ENCODE data around the gene TNIP2.
A peak's percentile ranks its signal among the peaks of the same experiment; 100 is the strongest.

TNIP2 gene, protein sequence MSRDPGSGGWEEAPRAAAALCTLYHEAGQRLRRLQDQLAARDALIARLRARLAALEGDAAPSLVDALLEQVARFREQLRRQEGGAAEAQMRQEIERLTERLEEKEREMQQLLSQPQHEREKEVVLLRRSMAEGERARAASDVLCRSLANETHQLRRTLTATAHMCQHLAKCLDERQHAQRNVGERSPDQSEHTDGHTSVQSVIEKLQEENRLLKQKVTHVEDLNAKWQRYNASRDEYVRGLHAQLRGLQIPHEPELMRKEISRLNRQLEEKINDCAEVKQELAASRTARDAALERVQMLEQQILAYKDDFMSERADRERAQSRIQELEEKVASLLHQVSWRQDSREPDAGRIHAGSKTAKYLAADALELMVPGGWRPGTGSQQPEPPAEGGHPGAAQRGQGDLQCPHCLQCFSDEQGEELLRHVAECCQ

DNA sequence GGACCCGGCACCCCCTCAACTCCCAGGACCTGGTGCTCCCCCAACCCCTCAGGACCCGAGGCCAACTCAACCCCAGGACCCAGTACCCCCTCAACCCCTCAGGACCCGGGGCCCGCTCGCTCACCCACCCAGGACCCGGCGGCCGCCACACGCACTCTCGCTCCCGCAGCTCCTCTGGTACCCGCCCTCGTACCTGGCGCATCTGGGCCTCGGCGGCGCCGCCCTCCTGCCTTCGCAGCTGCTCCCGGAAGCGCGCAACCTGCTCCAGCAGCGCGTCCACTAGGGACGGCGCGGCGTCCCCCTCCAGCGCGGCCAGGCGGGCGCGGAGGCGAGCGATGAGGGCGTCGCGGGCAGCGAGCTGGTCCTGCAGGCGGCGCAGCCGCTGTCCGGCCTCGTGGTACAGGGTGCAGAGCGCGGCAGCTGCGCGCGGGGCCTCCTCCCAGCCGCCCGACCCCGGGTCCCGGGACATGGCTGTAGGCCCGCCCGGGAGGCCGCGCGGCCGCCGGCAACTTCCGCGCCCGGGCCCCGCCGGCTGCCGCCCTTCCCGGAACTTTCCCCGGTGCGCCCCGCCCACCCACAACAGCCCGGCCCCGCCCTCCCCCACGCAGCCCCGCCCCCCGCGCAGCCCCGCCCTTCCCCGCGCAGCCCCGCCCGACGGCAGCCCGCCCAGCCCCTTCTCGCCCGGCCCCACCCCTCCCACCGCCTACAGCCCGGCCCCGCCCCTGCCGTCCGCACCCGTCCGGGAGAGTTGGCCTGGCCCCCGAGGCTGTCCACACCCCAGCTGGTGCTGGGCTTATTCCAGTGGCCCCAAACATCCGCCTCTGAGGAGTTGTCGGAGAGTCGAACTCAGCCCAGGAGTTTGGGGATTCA lies at the start of gene TNIP2:
Gene TNIP2 (minus strand): TSS at position 516 of the 870 bp plus-strand sequence. CDS start 47 bp downstream, at position 469.
- FAIRE-seq (peak; percentile 18), DNase-seq (ENCODE audit: extremely low spot score, insufficient read length, low read depth) (peak; percentile 94)

DNA sequence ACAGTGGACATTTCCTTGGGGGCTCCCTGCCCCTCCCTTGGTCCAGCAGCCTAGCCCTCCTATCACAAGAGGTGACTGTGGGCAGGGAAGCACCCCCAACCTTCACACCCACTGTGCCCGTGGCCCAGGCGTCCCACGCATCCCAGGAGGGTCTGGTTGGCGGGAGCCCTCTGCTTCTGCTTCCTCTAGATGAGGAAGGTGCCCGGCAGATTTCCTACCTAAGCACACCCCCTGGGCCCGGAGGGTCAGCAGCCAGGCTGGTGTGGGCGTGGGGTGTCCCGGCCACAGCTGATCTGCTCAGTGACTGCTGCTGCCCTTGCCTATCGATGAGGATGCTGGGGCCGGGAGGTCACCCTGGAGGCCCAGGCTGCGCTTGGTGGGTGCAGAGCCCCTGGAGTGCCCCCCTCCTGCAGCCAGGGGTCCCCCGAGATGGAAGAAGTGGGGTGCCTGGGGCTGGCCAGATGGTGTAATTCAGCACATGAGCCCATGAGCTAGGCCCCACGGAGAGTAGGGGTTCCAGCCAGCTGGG lies 48.9 kb upstream of the TNIP2 start:
- DNase-seq (ENCODE audit: extremely low spot score, insufficient read length, low read depth) (no peak), FAIRE-seq (no peak)

DNA sequence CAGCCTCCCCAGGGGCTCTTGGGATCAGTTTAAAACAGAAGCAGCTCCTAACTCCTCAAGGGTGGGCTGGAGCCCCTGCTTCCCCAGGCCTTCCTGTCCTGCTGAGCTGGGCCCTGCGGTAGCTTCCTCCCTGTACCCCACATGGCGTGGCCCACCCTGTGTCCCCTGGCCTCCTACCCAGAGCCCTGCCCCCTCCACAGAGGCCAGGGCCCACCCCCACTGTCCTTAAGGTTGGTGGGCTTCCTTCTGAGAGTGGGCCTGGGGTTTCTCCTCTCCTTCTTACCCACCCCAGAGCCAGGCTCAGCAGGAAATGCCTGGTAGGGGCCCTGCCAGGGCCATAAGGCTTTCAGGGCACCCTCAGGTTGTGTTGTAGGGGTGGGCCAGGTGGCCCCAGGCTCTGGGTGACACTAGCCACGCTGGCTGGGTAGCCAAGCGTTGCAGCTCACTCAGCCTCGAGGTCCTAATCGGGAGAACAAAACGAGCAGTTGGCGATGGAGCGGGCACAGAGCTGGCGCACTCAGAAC lies 48.4 kb upstream of the TNIP2 start:
- no peak for FAIRE-seq
- no peak for DNase-seq (ENCODE audit: extremely low spot score, insufficient read length, low read depth)

DNA sequence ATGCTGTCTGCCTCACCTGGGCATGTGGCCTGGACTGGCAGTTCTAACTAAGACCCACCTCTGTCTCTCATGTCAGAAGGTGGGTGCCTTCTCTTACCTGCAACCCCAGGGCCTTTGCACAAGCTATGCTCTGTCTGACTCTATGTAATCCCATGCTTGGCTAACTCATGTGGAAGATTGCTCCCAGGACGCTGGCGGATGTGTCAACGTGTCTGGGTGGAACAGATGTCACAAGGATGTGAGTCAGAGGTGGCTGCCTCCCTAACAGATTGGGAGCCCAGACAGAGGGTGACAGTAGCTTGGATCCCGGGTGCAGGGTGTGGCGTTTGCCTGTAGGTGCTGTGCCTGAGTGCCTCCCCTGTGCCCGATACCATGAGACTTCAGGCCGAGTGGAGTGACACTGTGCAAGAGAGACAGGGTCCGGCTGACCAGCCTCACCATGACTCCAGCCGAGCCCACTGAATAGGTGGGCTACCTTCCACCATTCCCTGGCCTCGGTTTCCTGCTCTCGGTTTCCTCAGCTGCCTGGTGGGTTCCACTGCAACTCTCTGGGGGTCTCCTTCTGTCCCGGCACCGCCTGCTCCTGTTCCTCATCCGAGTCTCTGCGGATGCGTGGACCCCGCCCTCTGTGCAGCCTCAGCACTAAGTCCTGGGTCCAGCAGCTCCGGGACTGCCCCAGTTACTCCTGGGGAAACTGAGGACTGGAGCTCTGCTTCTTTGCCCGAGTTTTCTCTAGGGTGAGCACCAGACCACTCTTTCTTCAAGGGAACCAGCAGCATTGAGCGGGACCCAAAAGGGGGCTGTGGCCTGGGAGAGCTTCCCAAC lies 47.7 kb upstream of the TNIP2 start:
- DNase-seq (ENCODE audit: extremely low spot score, insufficient read length, low read depth): no peak

DNA sequence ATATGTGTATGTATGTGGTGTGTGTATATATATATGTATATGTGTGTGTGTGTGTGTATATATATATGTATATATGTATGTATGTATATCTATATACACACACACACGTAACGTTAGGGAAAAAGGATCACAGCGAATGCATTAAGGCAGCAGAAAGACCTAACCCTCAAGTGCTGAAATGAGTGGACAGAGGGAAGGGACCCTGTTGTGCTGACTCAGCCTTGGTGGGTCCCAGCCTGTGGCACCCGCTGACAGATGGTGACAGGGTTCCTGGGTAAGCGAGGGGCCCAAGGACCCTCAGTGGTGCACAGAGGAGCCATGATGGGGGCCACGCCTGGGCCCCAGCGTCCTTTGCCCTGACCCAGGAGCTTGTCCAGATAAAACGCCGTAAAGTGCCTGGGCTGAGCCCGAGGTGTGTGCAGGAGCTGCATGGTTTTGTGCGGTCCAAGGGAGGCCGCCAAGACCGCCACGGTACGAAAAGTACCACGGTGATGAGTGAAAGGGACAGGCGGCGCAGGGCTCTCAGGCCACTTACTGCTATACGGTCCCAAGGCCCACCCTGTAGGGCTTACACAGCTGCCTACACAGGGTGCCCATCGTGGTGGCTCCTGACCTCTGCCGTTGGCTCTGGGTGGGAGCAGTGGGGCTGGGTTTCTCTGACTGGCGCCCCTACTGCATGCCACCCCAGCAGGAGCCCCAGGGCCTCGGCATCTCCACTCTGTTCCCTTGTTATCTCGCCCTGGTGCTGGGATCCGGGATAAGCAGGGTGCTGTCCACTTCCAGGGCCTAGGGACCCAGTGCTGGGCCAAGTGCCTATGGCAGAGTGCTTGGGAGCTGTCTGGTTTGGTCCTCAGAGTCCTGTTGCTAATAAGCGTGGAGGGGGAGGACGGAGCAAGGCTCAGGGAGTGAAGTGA lies 46.7 kb upstream of the TNIP2 start:
- no peak for DNase-seq (ENCODE audit: extremely low spot score, insufficient read length, low read depth)
- FAIRE-seq: no peak

More for the DNA sequence above, 47.7 kb upstream of the TNIP2 start:
- no peak for FAIRE-seq

DNA sequence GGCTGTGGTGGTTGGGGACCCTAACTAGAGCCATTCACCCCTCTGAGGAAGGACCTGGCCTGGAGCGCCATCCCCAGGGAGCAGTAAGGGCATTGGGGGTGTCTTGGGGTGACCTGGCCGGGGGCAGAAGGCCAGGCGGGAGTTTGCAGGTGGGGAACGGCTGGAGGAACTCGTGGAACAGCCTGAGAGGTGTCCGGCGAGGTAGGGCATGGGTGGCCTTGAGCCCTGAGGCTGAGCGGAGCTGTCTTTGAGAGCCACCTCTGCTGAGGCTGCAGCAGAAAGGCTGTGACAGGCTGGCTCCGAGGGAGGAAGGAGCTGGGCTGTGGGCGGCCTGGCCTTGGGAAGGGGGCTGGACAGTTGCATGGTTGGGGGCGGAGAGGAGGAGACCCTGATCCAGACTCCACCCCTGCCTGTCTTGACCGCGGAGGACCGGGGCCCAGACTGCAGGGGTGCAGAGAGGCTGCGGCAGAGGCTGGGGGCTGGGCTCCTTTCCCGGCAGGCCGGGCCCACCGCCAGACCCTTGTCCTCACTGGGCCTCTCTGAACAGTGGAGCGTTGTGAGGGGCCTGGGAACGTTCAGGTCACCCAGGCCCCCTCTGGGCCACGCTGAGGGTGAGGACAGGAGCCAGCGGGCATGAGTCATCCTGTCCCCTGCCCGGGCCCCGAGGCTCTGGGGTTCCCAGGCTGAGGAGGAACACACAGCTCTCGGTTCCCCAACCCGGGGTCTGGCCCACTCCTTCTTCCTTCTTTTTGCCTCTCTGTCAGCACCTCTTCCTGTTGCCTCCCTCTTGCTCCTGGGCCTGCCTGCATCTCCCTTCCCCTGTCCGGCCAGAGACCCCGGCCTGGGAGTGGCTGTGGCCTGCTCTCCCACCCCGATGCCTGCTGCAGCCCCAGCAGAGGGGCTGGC lies 44.8 kb upstream of the TNIP2 start:
- DNase-seq (ENCODE audit: extremely low spot score, insufficient read length, low read depth): no peak
- peak; percentile 88 for FAIRE-seq

DNA sequence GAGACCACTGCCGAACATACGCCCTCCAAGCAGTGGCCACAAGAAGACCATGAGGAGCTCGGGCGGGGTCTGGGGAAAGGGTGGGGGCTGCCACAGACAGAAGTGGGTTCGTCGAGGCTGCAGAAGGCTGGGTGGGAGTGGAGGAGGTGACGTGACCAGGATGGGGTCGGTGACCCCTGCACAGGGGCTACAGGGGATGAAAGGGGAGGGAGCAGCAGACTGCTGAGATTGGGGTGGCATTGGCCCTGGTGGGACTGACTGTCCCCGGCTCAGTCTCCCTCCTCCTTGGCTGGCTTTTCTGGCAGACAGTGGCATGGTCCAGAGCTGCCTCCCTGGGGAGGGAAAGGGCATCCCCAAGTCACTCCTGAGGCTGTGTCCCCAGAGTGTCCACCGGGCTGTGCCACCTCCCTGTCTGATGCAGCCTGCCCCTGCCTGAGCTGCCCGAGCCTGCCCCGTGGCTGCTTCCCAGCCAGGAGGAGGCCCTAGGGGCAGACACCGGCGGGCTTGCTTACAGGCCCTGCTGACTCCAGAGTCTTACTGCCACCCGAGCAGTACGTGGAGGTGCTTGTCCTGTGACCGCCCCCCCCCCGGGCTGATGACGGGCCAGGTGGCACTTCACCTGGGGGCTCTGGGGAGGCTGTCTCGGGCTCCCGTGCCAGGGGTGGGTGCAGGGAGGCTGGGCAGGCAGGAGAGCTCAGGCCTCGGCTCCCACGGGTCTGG lies 44.0 kb upstream of the TNIP2 start:
- FAIRE-seq (no peak), DNase-seq (ENCODE audit: extremely low spot score, insufficient read length, low read depth) (no peak)

DNA sequence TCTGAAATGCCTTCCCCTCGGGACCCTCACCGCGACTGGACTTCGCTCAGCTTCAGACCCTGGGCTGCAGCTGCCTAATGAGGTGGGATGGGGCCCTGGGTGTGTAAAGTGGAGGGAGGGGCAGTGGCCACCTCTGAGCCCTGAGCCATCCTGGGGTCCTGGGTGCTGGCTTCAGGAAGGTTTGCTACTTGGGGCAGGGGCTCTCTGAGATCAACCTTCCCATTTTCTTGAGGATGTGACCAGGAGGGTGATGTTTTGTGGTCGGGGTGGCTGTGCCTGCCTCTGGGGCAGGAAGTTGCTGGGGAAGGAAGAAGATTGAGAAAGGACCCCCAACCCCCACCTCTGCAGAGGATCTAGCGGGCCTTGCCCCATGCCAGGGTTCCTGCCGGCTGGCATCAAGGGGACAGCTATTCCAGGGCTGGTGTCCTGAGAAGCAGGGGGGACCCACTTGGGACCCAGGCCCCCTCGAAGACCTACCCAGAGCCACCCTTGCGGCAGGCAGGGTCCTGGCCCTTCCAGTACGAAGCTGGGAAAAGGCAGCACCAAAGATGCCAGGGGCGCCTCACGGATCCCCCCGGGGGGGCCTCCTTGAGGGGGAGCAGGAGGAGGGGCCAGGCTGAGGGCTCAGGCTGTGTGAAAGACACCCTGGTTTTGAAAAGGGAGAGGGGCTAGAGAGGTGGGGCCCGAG lies 43.2 kb upstream of the TNIP2 start:
- DNase-seq (ENCODE audit: extremely low spot score, insufficient read length, low read depth): no peak
- no peak for FAIRE-seq

DNA sequence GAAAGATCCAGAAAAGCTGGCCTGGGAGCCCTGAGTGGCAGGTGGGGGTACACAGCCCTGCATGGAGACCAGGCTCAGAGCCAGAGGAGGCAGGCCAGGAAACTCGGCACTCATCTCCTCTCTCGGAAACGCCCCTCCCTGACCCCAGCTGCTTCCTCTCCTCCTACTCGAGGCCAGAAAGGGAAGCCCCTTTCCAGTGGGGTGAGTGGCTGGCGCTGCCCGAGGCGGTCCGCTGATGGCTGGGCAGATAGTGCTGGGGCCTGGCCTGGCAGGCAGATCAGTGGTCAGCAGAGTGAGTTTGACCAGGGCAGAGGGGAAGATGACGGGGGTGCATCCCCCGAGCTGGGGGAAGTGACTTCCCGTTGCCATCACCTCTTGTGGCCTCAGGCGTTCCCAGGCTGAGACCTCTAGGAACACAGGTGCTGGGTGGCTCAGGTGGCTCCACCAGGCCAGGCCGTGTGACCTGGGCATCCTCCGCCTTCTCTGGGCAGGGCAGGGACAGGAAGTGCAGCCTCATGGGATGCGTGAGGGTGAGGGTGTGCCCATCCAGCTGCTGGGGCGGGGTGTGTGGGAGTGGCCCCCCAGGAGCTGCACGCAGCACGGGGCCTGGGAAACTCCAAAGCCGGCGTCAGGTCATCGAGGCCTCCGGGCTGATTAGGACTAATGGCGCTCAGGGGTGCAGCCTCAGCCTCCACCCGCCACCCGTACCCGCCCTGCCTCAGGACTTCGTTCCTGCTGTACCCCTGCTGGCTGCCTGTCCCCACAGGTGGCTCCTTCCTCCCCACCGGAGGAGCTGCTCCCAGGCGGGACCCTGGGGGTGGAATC lies 42.5 kb upstream of the TNIP2 start:
- FAIRE-seq (peak; percentile 84), DNase-seq (ENCODE audit: extremely low spot score, insufficient read length, low read depth) (no peak)

DNA sequence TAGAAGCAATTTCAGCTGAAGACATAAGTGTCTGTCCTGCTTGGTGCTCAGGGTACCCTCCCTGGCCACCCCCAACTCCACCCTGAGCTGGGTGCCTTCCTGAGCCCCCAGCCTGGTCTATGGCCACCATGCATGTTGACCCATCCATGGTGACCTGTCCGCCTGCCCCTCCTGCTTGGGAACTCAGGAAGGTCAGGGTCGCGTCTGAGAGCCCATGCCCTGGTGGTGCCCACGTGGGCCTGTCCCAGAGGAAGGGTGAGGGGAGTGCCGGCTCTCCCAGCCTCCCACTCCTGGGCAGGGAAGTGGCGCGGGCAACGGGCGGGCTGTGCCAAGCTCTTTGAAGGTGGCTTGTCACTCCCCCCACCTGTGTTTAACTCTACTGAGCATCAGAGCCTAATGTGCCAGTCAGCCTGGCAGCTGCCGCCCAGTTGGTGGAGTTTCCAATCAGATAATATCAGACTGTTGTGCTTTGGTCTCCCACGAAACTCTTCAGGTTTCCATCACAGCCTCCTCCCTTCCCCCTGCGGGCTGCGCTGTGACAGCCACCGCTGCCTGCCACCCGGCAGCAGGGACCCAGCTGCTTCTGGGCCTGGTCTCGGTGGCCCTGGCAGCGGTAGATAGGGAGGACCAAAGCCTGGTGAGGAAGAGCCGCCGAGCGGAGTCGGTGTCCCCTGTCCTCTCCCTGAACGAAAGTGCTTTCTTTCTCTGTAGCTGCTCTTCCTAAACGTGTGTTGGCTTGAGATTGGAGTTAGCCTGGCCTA lies 41.6 kb upstream of the TNIP2 start:
- FAIRE-seq (no peak), DNase-seq (ENCODE audit: extremely low spot score, insufficient read length, low read depth) (no peak)

DNA sequence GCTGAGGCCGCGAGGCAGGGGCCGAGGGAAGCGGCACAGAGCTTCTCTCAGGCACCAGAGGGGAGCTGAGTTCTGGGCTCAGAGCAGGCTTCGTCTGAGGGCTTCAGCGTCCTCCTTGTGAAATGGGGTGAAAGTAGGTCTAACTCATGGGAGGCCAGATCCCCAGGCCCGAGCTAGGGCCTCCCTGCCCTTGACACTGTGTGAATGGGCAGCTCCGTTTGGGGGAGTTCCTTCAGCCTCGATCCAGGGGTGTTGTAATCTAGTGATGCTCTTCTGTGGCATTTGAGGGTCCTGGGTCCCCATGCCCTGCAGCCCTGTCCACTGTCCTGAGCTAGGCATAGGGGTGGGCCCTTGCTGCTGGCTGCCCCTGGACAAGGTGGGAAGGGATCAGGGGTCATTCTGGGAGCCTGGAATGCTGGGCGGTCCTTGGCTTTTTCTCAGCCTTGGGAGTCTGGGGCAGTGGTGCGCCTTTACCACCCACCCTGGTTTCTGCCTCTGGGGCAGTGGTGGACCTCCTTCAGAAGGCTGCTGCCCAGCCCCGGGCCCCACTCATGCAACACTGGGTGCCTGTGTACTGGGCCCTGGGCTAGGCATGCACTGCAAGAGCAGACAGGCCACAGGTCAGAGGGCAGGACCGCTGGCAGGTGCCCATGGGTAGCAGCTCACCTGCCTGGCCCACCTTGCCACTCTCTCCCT lies 40.9 kb upstream of the TNIP2 start:
- DNase-seq (ENCODE audit: extremely low spot score, insufficient read length, low read depth): no peak
- FAIRE-seq: no peak

DNA sequence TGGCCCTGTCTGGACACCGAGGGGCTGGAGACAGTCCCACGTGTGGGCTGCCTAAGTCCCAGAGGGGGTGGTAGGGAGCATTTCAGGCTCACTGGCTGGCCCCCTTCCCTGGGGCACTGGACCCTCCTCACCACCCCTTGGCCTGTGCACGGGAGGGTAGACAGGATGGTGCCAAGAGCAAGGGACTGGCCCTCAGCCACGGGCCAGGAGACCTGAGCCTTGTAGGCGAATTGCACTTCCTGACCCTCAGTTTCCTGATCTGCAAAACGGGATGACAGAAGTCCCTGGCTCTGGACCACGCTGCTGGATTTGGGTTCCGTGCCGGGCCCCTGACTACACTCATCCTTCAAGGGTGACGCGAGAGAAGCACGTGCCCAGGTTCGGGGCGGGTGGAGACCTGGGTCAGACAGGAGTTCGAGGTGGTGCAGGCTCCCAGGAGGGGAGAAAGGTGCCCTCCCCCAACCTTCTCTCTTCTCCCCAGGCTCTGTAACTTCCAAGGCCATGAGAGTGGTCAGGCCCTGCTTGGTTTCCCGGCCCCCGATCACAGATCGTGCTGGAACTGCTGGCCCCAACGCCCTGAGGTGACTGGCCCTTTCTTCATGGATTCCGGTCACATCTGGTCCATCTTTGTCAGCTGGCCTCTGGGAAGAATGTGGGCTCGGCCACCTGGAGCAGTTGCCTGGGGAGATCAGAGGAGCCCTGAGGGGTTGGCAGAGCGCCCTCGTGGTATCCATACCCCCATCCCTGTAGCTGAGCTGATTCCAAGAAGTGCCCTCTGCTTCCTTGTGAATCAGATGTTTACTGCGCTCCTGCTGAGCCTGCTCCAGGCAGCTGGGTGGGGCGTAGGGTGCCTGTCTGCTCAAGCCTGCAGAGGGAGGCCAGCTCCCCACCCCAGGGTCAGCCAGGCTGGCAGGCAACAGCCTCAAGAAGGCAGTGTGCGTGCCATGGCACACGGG lies 40.0 kb upstream of the TNIP2 start:
- FAIRE-seq (no peak), DNase-seq (ENCODE audit: extremely low spot score, insufficient read length, low read depth) (no peak)

DNA sequence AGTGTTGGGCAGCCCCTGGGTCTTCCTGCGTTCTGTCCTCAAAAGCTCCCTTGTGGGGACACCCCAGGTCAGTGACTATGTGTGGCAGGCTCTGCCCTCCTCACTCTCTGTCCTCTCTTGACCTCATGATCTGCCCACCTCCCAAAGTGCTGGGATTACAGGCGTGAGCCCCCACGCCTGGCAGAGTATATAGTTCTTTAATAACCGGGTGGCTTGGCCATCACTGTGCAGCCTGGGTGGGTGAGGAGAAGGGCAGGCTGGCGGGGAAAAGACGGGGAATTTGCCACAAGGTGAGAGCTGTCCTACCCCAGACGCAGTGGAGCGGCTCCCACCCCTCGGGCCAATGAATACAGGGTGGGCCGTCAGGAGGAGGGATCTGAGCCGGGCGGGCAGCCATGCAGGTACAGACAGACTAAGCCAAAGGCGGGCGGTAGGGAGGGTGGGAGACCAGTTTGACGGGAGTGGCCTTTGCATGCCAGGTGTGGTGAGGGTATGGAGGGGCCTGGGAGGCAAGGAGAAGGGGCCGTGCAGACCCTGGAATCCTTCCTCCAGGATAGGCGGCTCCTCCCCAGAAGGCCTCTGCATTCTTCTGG lies 39.3 kb upstream of the TNIP2 start:
- DNase-seq (ENCODE audit: extremely low spot score, insufficient read length, low read depth) (no peak), FAIRE-seq (no peak)
